NCI-H1417 treated with DMSO at 0.1 percent for 48 hours (cell line): ENCODE measurements around the gene MS4A4E.
"Not testable (repeated sequence)": the region's sequence is repeated elsewhere in the genome, so short reads cannot be mapped to it uniquely, and the experiment has no call there.

Experiments
- DNase-seq: peaks from one replicate; lab custom pipeline; 2025; lab: John Stamatoyannopoulos, UW

Gene MS4A4E

GRCh38 chr11:60221181-60221580 lies 21.8 kb downstream of the MS4A4E start:
- DNase-seq = no peak

GRCh38 chr11:60214386-60214785 lies 28.6 kb downstream of the MS4A4E start:
- no peak for DNase-seq

GRCh38 chr11:60211206-60211605 lies 31.7 kb downstream of the MS4A4E start:
- no peak for DNase-seq

- DNase-seq = no peak
Observed at GRCh38 chr11:60209977-60210376, 33.0 kb downstream of the MS4A4E start.

GRCh38 chr11:60208951-60209350 lies 34.0 kb downstream of the MS4A4E start:
- no peak for DNase-seq

GRCh38 chr11:60208146-60208895 lies 34.6 kb downstream of the MS4A4E start:
- no peak for DNase-seq

GRCh38 chr11:60206616-60207015 lies 36.3 kb downstream of the MS4A4E start:
- DNase-seq = no peak

GRCh38 chr11:60204922-60205321 lies 38.0 kb downstream of the MS4A4E start:
- DNase-seq = no peak

- not testable (repeated sequence) for DNase-seq
Observed at GRCh38 chr11:60201334-60201733, 41.6 kb downstream of the MS4A4E start.

- DNase-seq = no peak
Observed at GRCh38 chr11:60197442-60197841, 45.5 kb downstream of the MS4A4E start.

- DNase-seq = no peak
Observed at GRCh38 chr11:60195923-60196368, 47.0 kb downstream of the MS4A4E start.

- no peak for DNase-seq
Observed at GRCh38 chr11:60194511-60194910, 48.4 kb downstream of the MS4A4E start.

GRCh38 chr11:60193687-60194433 lies 49.1 kb downstream of the MS4A4E start:
- DNase-seq = no peak

- not testable (repeated sequence) for DNase-seq
Observed at GRCh38 chr11:60192564-60192963, 50.4 kb downstream of the MS4A4E start.

- not testable (repeated sequence) for DNase-seq
Observed at GRCh38 chr11:60188481-60188880, 54.5 kb downstream of the MS4A4E start.

GRCh38 chr11:60186128-60186527 lies 56.8 kb downstream of the MS4A4E start:
- DNase-seq = not testable (repeated sequence)

- DNase-seq = not testable (repeated sequence)
Observed at GRCh38 chr11:60185512-60185827, 57.5 kb downstream of the MS4A4E start.

GRCh38 chr11:60184824-60185511 lies 58.0 kb downstream of the MS4A4E start:
- no peak for DNase-seq

GRCh38 chr11:60183591-60184205 lies 59.2 kb downstream of the MS4A4E start:
- no peak for DNase-seq

- DNase-seq = no peak
Observed at GRCh38 chr11:60182541-60183330, 60.2 kb downstream of the MS4A4E start, which contains the start of gene MS4A6A. MS4A6A (minus strand) TSS chr11:60183083; CDS start chr11:60181727, 1,356 bp downstream.

- no peak for DNase-seq
Observed at GRCh38 chr11:60175860-60176275, 67.1 kb downstream of the MS4A4E start.
